ENCODE data around the gene CUEDC1.

CUEDC1 gene

DNA sequence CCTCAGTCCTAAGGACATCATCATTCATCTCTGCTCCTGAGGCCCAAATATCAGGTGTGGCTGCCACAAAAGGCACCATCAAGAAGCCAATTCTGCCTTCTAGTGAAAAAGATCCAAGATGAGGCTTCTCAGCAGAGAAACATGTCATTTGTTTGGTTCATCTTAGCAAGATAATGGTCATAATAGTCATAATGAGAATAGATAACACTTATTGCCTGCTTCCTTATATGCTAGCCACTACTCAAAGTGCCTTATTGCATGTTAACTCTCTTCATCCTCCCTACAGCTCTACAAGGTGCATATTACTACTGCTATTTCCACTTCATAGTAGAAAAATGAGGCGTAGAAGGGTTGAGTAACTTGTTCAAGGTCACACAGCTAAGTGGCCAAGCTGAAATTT lies 60.4 kb downstream of the CUEDC1 start:
- DNase-seq (ENCODE audit: low read depth) = no peak

DNA sequence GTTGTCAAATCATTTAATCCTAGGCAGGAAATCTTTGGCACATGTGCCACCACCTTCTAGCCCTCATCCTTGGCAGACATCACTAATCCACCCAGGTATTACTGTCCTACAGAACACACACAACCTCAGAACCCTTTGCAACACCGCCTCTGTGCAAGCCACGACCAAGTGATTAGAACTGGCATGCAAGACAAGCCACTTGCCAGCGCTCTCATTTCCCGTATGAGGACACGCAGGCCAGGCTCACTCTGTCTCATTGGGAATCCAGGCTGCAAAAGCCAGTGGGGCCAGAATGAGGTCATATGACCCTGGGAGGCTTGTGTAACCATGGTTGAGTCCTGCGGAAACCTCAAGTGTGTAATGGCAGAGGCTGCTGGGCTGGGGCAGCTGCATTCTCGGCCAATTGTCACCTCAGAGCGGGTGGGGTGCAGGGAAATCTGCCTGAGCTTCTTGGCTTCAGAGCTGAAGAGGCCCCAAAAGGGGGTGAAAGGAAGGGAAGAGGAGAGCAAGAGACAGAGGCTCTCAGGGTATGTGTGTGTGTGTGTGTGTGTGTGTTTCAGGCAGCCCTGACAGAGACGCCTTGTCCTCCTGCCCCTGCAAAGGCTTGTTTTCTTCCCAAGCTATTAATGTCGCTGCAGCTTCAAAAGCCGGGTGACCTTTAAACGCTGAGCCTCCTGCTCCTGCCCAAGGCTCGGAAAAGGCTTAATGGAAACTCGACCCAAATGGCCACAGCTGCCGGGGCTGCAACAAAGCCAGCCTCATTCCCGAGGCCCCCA lies 62.2 kb downstream of the CUEDC1 start:
- no peak for DNase-seq (ENCODE audit: low read depth)

DNA sequence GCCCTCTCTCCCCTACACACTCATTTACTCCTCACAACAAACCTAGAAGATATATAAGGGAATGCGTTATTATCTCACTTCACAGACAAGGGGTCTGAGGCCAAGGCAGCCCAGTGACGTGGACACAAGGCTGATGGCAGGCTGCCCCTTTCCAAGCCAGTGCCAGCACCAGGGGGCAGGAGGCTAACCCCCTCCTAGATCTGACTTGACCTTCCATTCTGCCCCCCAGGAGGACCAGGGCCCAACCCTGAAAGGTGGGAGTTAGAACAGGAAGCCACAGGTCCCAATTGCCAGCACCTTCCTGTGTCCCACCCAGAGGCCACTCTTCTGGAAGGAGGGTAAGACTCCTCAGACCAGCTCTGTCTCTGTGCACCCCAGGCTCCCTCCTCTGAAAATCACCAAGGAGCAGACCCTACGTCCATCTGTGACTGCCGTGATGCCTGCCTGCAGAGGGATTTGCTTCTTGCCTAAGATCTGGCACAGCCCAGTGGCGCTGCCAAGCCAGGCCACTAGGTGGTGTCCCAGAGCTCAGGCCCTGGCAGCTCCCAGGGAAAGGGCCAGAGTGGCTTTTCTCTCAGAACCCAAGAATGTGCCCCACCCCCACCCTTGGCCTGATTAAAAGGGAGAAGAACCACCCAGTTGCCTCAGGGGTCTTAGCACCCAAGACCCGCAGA lies 62.9 kb downstream of the CUEDC1 start:
- peak; percentile 65 for DNase-seq (ENCODE audit: low read depth)

DNA sequence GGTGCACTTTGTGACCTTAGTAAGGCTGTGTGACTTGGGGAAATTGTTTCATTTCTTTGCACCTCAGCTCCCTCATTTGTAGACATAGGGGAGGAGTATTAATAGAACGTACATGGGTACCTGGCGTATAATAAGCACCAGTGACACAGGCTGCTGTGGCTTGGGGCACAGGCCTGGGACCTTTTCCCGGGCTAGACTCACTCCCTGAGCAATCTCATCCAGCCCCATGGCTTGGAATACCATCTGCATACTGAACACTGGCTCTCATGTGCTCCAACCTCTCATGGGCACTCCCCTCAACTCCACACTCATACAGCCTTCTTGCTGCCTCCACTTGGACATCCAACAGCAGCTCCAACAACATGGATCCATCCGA lies 64.4 kb downstream of the CUEDC1 start:
- DNase-seq (ENCODE audit: low read depth) = no peak

GRCh38 chr17:57889892-57890856 lies 65.0 kb downstream of the CUEDC1 start:
- no peak for DNase-seq (ENCODE audit: low read depth)

GRCh38 chr17:57889252-57889651 lies 66.0 kb downstream of the CUEDC1 start:
- DNase-seq (ENCODE audit: low read depth) = no peak

- DNase-seq (ENCODE audit: low read depth) = no peak
Measured at GRCh38 chr17:57888311-57889216, 66.6 kb downstream of the CUEDC1 start.

DNA sequence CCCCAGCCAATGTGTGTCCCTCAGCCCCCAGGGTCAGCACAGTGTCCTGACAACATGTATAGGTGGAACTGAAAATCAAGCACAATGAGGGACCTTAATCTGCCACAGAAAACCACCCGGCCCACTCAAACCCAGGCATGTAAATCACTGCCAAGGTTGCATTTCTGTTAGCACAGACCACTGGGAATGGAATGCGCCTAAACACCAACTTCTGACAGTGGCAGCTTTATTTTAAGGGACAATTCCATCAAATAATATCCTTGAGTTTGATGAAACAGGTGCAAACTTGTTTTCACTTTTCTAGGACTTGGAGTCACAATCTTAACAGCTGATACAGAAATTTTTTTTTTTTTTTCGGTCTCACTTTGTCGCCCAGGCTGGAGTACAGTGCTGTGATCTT lies 68.1 kb downstream of the CUEDC1 start:
- no peak for DNase-seq (ENCODE audit: low read depth)

GRCh38 chr17:57886020-57886419 lies 69.2 kb downstream of the CUEDC1 start:
- DNase-seq (ENCODE audit: low read depth) = no peak

DNA sequence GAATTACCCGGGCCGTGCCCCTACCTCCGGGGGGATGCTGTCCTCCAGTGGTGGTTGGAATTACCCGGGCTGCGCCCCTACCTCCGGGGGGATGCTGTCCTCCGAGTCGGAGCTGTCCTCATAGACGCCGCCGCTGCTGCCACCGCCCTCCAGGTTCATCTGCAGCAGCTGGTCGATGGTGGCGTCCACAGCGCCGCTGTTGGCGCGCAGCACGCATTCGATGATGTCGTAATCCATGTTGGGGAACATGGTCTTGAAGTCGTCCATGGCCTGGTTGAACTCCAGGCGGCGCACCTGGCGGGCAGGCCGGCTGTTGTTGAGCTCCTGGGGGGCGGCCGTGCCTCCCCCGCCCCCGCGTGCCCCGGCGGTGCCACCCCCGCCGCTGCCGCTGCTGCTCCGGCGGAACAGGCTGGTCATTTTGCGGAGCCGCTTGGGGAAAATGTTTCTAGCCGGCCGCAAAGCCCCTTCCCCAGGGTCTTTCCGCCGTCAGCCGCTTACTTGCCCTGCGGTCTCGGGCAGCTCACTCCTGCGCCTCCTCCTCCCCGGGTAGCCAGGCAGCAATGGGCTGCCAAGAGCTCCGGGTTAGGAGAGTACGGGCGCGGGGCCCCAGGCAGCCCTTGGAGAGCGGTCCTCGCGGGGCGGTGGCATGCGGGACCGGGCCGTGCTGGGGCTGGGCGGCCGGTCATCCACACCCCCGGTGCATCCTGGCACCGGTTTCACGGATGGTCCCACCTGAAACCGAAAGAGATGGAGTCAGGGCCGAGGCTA lies 69.9 kb downstream of the CUEDC1 start:
- DNase-seq (ENCODE audit: low read depth) = no peak

DNA sequence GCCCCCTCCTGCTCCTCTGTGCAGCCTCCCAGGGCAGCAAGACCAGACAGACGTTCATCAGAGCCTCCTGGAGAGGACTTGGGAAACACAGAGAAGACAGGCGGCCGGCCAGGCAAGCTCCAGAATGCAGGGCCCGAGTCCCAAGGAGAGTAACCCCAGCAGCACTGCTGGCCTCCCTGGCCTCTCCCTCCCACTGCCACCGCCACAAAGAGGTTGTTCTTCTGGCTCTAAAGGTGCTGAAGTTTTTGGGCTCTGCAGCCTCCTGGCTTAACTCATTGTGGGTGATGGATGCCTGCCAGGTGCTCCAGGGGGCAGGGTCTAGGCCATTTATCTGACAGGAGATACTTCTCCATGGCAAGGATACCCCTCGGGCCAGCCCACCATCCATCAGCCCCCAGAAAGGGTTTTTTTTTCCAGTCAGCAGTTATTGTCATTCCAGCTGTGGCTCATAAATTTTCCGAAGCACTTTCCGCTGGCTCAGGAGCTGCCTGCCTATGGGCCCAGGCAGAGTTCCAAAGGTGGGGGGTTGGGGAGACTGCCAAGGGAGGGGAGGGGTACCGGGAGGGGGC lies 73.3 kb downstream of the CUEDC1 start:
- DNase-seq (ENCODE audit: low read depth) = no peak

DNA sequence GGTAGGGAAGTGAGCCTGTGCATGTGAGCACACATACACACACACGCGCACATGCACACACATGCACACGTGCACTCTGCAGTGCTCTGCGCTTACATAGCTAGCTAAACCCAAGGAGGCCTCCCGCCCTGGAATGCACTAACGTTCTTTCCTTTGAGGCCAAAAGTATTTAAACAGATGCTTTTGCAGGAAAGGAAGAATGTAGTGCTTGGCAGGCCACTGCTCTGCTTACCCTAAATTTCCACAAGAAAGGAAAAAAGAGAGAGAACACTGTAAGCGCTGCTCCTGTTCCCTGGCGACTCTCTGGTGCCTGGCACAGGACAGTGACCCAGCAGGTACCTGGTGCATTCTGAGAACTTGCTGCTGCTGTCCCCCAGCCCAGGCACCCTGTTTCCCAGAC lies 74.1 kb downstream of the CUEDC1 start:
- no peak for DNase-seq (ENCODE audit: low read depth)

DNA sequence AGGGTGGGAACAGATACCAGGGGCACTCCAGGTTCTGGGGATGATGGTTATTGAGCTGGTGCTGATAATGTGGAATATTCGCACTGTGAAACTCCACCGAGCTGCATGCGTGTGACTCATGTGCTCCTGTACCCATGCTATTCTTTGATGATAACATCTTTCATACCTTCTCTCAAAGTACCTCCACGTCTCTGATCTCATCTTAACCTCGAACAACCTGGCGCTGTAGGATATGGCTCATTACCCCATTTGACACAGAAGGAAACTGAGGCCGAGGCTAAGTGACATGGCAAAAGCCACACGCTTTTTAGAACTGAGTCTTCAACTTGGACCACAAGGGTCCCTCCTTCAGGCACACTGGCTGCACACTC lies 75.1 kb downstream of the CUEDC1 start:
- no peak for DNase-seq (ENCODE audit: low read depth)

DNA sequence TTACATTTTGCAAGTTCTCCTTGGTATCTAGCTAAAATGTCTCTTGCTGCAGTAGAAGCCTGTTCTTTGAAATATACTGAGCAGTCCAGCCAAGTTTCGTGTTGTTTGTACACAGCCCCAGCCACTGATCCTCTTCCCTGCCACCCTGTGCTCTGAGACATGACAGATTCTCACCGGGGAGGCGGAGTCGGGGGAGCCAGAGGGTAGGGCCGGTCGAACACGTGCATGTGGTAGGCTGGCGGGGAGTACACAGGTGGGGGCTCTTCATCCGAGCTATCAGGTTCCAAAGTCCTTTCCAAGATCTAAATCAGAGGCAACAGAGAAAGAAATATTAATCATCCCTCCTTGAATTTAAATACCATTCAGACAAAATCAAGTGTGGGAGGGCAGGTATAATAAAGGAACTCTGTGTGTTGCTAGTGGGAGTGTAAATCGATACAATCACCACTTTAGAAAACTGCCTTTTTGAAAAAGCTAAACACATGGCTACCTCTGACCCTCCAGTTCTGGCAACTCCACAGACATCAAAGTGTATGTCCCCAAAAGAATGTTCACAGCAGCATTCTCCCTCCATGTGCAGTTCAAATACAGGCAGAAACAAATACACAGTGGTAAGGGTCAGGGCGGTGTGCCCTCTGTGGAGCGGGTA lies 75.7 kb downstream of the CUEDC1 start:
- no peak for DNase-seq (ENCODE audit: low read depth)

DNA sequence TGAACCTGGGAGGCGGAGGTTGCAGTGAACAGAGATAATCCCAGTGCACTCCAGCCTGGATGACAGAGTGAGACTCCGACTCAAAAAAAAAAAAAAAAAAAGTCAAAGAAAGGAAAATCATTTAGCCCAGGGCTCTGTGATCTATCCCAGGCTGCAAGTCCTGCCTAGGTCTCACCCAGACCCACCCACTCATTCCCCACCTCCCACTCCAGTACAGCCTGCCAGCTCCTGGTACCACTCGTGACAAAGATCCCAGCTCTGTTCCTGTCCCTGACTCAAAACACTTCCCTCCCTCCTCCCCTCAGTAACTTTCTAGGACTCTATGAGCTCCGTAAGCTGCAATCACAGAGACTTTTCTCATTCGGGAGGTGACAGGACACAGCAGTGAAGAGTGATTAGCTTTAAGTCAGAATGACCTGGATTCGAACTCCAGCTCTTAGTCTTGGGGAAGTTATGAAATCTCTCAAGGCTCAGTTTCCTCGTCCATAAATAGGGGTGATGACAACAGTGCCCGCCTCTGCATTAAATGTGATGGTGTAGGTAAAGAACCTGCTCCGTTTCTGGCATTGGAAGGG lies 77.3 kb downstream of the CUEDC1 start:
- DNase-seq (ENCODE audit: low read depth) = no peak

DNA sequence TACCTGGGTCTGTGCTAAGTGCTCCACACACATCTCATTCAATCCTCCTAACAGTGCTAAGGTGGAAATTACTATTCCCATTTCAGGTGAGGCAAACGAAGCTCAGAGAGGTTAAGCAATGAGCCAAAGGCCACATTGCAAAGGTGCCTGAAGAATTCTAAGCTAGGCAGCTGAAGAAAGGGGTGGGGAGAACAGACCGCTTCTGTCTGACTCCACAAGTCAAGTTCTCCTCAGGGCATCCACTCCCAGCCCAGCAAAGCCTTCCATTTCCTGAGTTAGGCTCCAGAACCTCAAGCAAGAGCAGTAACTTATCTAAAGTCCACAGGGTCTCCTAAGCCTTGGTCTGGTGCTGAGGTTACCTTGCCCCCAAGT lies 78.4 kb downstream of the CUEDC1 start:
- no peak for DNase-seq (ENCODE audit: low read depth)

DNA sequence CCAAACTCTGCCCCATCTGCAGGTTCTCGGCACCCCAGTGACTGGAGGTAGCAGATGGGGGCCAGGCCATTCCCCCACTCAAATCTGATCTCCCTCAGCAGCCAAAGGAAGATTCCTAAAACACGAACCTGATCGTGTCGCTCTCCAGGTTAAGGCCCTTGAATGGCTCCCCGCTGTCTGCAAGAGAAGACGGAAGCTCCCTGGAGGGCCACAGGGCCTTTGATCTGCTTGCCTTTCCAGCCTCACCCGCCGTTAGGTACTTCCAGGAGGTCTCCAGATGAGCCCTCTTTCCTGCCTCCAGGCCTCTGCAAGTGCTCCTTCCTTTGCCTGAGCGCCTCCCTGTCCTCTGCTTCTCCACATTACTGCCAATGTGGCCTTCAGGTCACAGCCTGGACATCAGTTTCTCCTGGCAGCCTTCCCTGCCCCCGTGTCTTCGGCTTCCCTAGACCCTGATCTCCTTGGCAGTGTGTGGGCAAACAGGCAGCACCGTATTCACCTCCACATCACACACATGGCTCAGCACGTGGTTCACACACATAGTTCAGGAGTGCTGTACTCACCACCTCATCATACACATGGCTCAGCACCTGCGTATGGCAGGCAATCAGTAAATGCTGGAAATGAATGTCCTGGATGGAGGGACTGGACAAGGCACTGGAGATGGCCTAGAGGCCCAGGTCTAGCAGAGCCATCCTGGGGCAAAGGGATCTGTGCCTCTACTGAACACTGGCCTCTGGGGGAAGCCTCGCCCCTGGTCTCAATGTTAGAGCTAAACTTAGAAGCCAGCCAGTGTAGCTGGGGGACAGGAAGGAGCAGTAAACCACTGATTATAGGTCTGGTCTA lies 79.0 kb downstream of the CUEDC1 start:
- no peak for DNase-seq (ENCODE audit: low read depth)

DNA sequence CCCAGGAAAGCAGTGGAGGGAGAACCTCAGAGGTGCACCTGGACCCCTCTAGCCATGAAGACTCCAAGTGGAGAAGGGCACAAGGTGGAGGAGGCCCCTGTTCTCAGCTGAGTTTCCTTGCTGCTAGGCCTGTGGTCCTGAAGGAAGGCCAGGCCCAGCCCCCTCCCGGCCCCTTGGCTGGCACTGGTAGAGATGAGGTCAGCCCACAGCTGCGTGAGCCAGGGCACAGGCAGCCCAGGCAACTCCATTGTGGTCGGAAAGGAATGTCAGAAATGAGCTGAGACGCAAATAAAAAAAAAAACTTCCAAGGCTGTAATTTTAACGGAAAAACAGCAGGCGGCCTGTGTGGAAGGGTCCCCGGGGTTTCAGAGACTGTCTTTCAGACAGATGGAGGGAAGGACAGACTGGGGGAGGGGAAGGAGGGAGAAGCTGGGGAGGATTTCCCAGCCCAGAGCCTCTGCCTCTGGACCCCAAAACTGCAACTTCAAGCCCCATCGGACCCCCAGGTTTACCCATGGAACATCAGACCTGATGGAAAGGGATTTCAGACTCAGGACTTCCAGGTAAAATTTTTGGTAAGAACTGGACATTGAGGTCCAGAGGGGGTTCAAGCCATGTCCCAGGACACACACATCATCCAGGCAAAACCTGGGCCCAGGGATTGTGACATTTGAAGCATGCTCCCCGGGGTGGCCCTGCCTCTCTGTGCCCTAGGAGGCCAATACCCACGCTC lies 79.8 kb downstream of the CUEDC1 start:
- DNase-seq (ENCODE audit: low read depth) = no peak

Data from T follicular helper cell (primary cell).